H9 (cell line): ENCODE measurements around the gene MUS81. TPM values are rescaled to one million over a fixed set of nuclear protein-coding genes. Genes with fewer than 3 reads are reported as not detected.

ENCODE experiments used
- DNase-seq: peaks from one replicate; pipeline ENCODE4 v3.0.0-alpha.2; 2017
- H2AFZ ChIP-seq: one replicate; pipeline ENCODE4 v1.6.1; 2013; ENCODE audit warnings: mild to moderate bottlenecking, low read length, control low read depth, moderate library complexity
- H2AK5ac ChIP-seq: 2 replicates; pipeline ENCODE4 v1.6.1; 2013; ENCODE audit warnings: low read length, control low read depth, mixed read lengths; ENCODE audit not compliant: insufficient read length
- H2BK120ac ChIP-seq: one replicate; pipeline ENCODE4 v1.6.1; 2013; ENCODE audit warnings: low read depth, mild to moderate bottlenecking, low read length, control low read depth, inconsistent platforms; ENCODE audit not compliant: poor library complexity, severe bottlenecking
- H2BK12ac ChIP-seq: 2 replicates; pipeline ENCODE4 v1.6.1; 2013; ENCODE audit warnings: low read length, control low read depth, mixed read lengths, low read depth; ENCODE audit not compliant: insufficient read length
- H2BK15ac ChIP-seq: 2 replicates; pipeline ENCODE4 v1.6.1; 2013; ENCODE audit warnings: low read depth, low read length, control low read depth
- H2BK20ac ChIP-seq: one replicate; pipeline ENCODE4 v1.6.1; 2013; ENCODE audit warnings: low read depth, mild to moderate bottlenecking, low read length, control low read depth, inconsistent platforms; ENCODE audit not compliant: poor library complexity, severe bottlenecking
- H2BK5ac ChIP-seq: 2 replicates; pipeline ENCODE4 v1.6.1; 2013; ENCODE audit warnings: low read length, control low read depth, mixed read lengths; ENCODE audit not compliant: insufficient read length
- H3K14ac ChIP-seq: 2 replicates; pipeline ENCODE4 v1.6.1; 2013; ENCODE audit warnings: low read length, control low read depth; ENCODE audit not compliant: insufficient read depth
- H3K18ac ChIP-seq: 2 replicates; pipeline ENCODE4 v1.6.1; 2013; ENCODE audit warnings: low read depth, mild to moderate bottlenecking, mixed read lengths, low read length, control low read depth; ENCODE audit not compliant: insufficient read length
- H3K23ac ChIP-seq: 2 replicates; pipeline ENCODE4 v1.6.1; 2013; ENCODE audit warnings: low read length, control low read depth, mixed read lengths, low read depth; ENCODE audit not compliant: insufficient read length
- H3K23me2 ChIP-seq: 2 replicates; pipeline ENCODE4 v1.6.1; 2013; ENCODE audit warnings: low read depth, mild to moderate bottlenecking, mixed read lengths, low read length, control low read depth; ENCODE audit not compliant: insufficient read length, poor library complexity, severe bottlenecking
- H3K27ac ChIP-seq: 2 replicates; pipeline ENCODE4 v1.5.1; 2013; ENCODE audit warnings: low read length, control low read depth, mixed read lengths, low read depth; ENCODE audit not compliant: insufficient read length
- H3K27me3 ChIP-seq: 2 replicates; pipeline ENCODE4 v1.6.1; 2013; ENCODE audit warnings: low read length, control low read depth, inconsistent platforms; ENCODE audit not compliant: insufficient read depth
- H3K4ac ChIP-seq: 2 replicates; pipeline ENCODE4 v1.6.1; 2013; ENCODE audit warnings: low read depth, mild to moderate bottlenecking, control low read depth, inconsistent platforms, low read length, moderate library complexity
- H3K4me1 ChIP-seq: 2 replicates; pipeline ENCODE4 v1.6.1; 2013; ENCODE audit warnings: low read length, control low read depth, inconsistent platforms; ENCODE audit not compliant: insufficient read depth
- H3K4me2 ChIP-seq: 2 replicates; pipeline ENCODE4 v1.6.1; 2013; ENCODE audit warnings: low read length, control low read depth, mixed read lengths; ENCODE audit not compliant: insufficient read length, insufficient read depth
- H3K56ac ChIP-seq: 2 replicates; pipeline ENCODE4 v1.6.1; 2013; ENCODE audit warnings: low read depth, mild to moderate bottlenecking, mixed read lengths, low read length, control low read depth; ENCODE audit not compliant: insufficient read length
- H3K79me1 ChIP-seq: 2 replicates; pipeline ENCODE4 v1.6.1; 2013; ENCODE audit warnings: low read depth, mild to moderate bottlenecking, moderate library complexity, low read length, control low read depth, inconsistent platforms; ENCODE audit not compliant: insufficient read depth, poor library complexity, severe bottlenecking
- H3K79me2 ChIP-seq: 2 replicates; pipeline ENCODE4 v1.6.1; 2013; ENCODE audit warnings: low read length, control low read depth, inconsistent platforms; ENCODE audit not compliant: insufficient read depth
- H3K9ac ChIP-seq: 2 replicates; pipeline ENCODE4 v1.6.1; 2013; ENCODE audit warnings: low read length, control low read depth, mixed read lengths; ENCODE audit not compliant: insufficient read length; ENCODE audit errors: extremely low read depth
- H3K9me3 ChIP-seq: one replicate; pipeline ENCODE4 v1.6.1; 2013; ENCODE audit warnings: low read depth, low read length, inconsistent platforms; ENCODE audit not compliant: control insufficient read depth
- H3T11ph ChIP-seq: one replicate; pipeline ENCODE4 v1.6.1; 2013; ENCODE audit warnings: mild to moderate bottlenecking, low read length, control low read depth, inconsistent platforms
- H4K20me1 ChIP-seq: one replicate; pipeline ENCODE4 v1.6.1; 2013; ENCODE audit not compliant: control insufficient read depth, insufficient read length, insufficient read depth
- H4K5ac ChIP-seq: 2 replicates; pipeline ENCODE4 v1.6.1; 2013; ENCODE audit warnings: low read depth, mild to moderate bottlenecking, mixed read lengths, low read length, control low read depth; ENCODE audit not compliant: insufficient read length
- H4K8ac ChIP-seq: replicated peaks from 2 replicates; pipeline ENCODE4 v1.6.1; 2013; ENCODE audit warnings: low read length, control low read depth, mixed read lengths, low read depth; ENCODE audit not compliant: insufficient read length
- H4K91ac ChIP-seq: 2 replicates; pipeline ENCODE4 v1.6.1; 2013; ENCODE audit warnings: low read depth, mild to moderate bottlenecking, moderate library complexity, mixed read lengths, low read length, control low read depth; ENCODE audit not compliant: insufficient read length
- H3K27ac Mint-ChIP-seq, 3 experiments: 2 replicates in 2 of 3; 3 replicates in 1 of 3; pipeline ENCODE4 v1.8.0; 2020 to 2021; ENCODE audit warnings: mixed read lengths in 3 of 3, mild to moderate bottlenecking in 1 of 3, moderate library complexity in 1 of 3
- H3K27me3 Mint-ChIP-seq: 2 replicates; pipeline ENCODE4 v1.8.0; 2021; ENCODE audit warnings: low read depth, mild to moderate bottlenecking, moderate library complexity, mixed read lengths
- H3K36me3 Mint-ChIP-seq, 3 experiments: 2 replicates in 2 of 3; 3 replicates in 1 of 3; pipeline ENCODE4 v1.8.0; 2020 to 2021; ENCODE audit warnings: low read depth in 3 of 3, mixed read lengths in 3 of 3; ENCODE audit not compliant: insufficient read depth in 1 of 3
- H3K4me1 Mint-ChIP-seq, 2 experiments: 2 replicates each; pipeline ENCODE4 v1.8.0; 2020; ENCODE audit warnings: mixed read lengths in 2 of 2
- H3K4me3 Mint-ChIP-seq, 2 experiments: 2 replicates in 1 of 2; 3 replicates in 1 of 2; pipeline ENCODE4 v1.8.0; 2020 to 2021; ENCODE audit warnings: mild to moderate bottlenecking in 2 of 2, mixed read lengths in 2 of 2, moderate library complexity in 1 of 2
- H3K9me3 Mint-ChIP-seq, 2 experiments: 2 replicates in 1 of 2; 3 replicates in 1 of 2; pipeline ENCODE4 v1.8.0; 2020; ENCODE audit warnings: mild to moderate bottlenecking in 2 of 2, mixed read lengths in 2 of 2, moderate library complexity in 1 of 2
- WGBS: extraction: QIAGEN DNeasy Blood & Tissue Kit; methylation state at CpG from one replicate; pipeline ENCODE4 v1.1.7; 2013; ENCODE audit warnings: missing lambda C conversion rate, low lambda C conversion rate, mixed read lengths; ENCODE audit not compliant: insufficient read length; ENCODE audit errors: extremely low coverage; 5-methylcytosine and 5-hydroxymethylcytosine counted together
- total RNA-seq: library from RNA; stranded (reverse); gene quantifications from 2 replicates; pipeline ENCODE4 v1.2.1, GENCODE V29; 2021
- TF ChIP-seq, protein P1 (sequence below): fragments of 200-600 bp; sonication (generic); conservative IDR thresholded peaks from 3 replicates; pipeline ENCODE4 v1.8.0; 2021; ENCODE audit warnings: antibody characterized with exemption, mild to moderate bottlenecking

The MUS81 gene
- total RNA-seq, 1 experiment from 2014 or later = 49.2 TPM

DNA sequence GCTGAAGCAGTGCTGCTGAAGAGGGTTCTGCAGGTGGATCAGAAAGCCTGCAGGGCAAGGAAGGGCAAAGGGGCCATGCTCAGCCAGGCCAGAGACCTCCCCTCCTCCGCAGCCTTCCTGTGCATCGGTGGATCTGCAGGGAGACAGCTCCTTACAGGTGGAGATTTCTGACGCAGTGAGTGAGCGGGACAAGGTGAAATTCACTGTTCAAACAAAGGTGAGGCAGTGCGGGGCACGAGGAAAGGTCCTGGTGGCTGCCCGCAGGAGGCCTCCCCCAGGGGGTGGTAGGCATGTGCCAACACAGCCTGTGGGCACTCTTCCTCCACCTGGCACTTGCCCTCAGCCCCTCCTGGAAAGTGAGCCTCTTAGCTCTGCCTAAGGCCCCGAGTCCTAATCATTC is 10.9 kb upstream of the MUS81 start:
- H2AK5ac ChIP-seq = no peak overlapping the region
- WGBS = no CpG with 5 or more reads among the region's 8 CpGs
- H3K9me3 ChIP-seq = no peaks in the 10 kb centered on the region
- H2BK120ac ChIP-seq = no peak overlapping the region
- no peak overlapping the region for H4K5ac ChIP-seq
- H3K9me3 Mint-ChIP-seq = peaks cover 3 to 7% of the 10 kb centered on the region in 2 experiments; a peak in 2 of 5 replicates
- H3K23me2 ChIP-seq = no peaks in the 10 kb centered on the region
- no peaks in the 10 kb centered on the region for H4K20me1 ChIP-seq
- H3K27ac Mint-ChIP-seq = no peak overlapping the region; a peak in 1 of 7 replicates
- H3K9ac ChIP-seq = no peak overlapping the region
- peaks cover 8 to 14% of the 10 kb centered on the region in 2 experiments for H3K4me1 Mint-ChIP-seq
- no peak overlapping the region for H2BK5ac ChIP-seq
- no peaks in the 10 kb centered on the region for H3K79me1 ChIP-seq
- H2BK15ac ChIP-seq = no peak overlapping the region
- no peak overlapping the region for H2BK12ac ChIP-seq
- no peaks in the 10 kb centered on the region for H3K4me1 ChIP-seq
- no peak overlapping the region for H3K27ac ChIP-seq
- H3K56ac ChIP-seq = no peak overlapping the region
- H2AFZ ChIP-seq = no peak overlapping the region
- H3K79me2 ChIP-seq = no peaks in the 10 kb centered on the region
- H3K4me3 Mint-ChIP-seq = no peak overlapping the region; a peak in 1 of 5 replicates
- TF ChIP-seq, protein P1, sequence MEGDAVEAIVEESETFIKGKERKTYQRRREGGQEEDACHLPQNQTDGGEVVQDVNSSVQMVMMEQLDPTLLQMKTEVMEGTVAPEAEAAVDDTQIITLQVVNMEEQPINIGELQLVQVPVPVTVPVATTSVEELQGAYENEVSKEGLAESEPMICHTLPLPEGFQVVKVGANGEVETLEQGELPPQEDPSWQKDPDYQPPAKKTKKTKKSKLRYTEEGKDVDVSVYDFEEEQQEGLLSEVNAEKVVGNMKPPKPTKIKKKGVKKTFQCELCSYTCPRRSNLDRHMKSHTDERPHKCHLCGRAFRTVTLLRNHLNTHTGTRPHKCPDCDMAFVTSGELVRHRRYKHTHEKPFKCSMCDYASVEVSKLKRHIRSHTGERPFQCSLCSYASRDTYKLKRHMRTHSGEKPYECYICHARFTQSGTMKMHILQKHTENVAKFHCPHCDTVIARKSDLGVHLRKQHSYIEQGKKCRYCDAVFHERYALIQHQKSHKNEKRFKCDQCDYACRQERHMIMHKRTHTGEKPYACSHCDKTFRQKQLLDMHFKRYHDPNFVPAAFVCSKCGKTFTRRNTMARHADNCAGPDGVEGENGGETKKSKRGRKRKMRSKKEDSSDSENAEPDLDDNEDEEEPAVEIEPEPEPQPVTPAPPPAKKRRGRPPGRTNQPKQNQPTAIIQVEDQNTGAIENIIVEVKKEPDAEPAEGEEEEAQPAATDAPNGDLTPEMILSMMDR = no peak
- H3K18ac ChIP-seq = no peak overlapping the region
- H2BK20ac ChIP-seq = no peak overlapping the region
- H3K36me3 Mint-ChIP-seq = peaks cover 24 to 33% (median 25%) of the 10 kb centered on the region in 3 experiments
- no peak overlapping the region for H3T11ph ChIP-seq
- no peak overlapping the region for H3K14ac ChIP-seq
- H4K8ac ChIP-seq = no peak overlapping the region
- H3K4me2 ChIP-seq = no peak overlapping the region
- H3K27me3 ChIP-seq = no peaks in the 10 kb centered on the region
- H3K4ac ChIP-seq = no peak overlapping the region
- DNase-seq = no peak
- H3K23ac ChIP-seq = no peak overlapping the region
- peaks cover 17% of the 10 kb centered on the region for H3K27me3 Mint-ChIP-seq
- H4K91ac ChIP-seq = no peak overlapping the region
